ENCODE measurements around the gene PRKCE.

DNA sequence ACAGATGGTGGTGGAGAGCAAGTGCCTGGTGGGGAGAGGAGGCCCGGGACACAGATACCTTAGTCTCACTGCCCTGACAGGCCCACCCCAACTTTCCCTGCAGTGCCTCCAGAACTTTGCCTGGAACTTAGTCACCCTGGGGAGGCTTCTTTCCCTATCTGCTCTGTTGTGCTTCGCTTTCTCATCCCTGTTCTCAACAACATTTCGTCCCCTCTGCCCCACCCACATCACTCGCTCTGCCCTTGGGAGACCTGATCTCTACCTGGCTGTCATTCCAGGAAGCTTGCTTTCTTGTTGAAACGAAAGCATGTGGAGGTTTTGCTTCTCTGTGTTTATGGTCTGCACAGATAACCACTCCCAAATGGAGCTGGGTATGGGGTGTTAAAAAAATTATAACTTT is 93.8 kb downstream of the PRKCE start:
- no peak for TF ChIP-seq POLR2AphosphoS5 (IDR thresholded peaks at IDR 0.05; ENCODE audit: low read depth, low read length)
- TF ChIP-seq, protein P1, sequence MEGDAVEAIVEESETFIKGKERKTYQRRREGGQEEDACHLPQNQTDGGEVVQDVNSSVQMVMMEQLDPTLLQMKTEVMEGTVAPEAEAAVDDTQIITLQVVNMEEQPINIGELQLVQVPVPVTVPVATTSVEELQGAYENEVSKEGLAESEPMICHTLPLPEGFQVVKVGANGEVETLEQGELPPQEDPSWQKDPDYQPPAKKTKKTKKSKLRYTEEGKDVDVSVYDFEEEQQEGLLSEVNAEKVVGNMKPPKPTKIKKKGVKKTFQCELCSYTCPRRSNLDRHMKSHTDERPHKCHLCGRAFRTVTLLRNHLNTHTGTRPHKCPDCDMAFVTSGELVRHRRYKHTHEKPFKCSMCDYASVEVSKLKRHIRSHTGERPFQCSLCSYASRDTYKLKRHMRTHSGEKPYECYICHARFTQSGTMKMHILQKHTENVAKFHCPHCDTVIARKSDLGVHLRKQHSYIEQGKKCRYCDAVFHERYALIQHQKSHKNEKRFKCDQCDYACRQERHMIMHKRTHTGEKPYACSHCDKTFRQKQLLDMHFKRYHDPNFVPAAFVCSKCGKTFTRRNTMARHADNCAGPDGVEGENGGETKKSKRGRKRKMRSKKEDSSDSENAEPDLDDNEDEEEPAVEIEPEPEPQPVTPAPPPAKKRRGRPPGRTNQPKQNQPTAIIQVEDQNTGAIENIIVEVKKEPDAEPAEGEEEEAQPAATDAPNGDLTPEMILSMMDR (IDR thresholded peaks at IDR 0.05) = no peak
- TF ChIP-seq SIN3A (IDR thresholded peaks at IDR 0.05; ENCODE audit: borderline replicate concordance, insufficient read depth, low read depth, low read length) = no peak
- TF ChIP-seq, protein P2, sequence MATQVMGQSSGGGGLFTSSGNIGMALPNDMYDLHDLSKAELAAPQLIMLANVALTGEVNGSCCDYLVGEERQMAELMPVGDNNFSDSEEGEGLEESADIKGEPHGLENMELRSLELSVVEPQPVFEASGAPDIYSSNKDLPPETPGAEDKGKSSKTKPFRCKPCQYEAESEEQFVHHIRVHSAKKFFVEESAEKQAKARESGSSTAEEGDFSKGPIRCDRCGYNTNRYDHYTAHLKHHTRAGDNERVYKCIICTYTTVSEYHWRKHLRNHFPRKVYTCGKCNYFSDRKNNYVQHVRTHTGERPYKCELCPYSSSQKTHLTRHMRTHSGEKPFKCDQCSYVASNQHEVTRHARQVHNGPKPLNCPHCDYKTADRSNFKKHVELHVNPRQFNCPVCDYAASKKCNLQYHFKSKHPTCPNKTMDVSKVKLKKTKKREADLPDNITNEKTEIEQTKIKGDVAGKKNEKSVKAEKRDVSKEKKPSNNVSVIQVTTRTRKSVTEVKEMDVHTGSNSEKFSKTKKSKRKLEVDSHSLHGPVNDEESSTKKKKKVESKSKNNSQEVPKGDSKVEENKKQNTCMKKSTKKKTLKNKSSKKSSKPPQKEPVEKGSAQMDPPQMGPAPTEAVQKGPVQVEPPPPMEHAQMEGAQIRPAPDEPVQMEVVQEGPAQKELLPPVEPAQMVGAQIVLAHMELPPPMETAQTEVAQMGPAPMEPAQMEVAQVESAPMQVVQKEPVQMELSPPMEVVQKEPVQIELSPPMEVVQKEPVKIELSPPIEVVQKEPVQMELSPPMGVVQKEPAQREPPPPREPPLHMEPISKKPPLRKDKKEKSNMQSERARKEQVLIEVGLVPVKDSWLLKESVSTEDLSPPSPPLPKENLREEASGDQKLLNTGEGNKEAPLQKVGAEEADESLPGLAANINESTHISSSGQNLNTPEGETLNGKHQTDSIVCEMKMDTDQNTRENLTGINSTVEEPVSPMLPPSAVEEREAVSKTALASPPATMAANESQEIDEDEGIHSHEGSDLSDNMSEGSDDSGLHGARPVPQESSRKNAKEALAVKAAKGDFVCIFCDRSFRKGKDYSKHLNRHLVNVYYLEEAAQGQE (IDR thresholded peaks at IDR 0.05; ENCODE audit: insufficient read depth in 1 of 2, low read depth in 2 of 2, low read length in 1 of 2) = no peak
